ENCODE measurements around the gene KCNK1. TPM values are rescaled to one million over a fixed set of nuclear protein-coding genes. Genes with fewer than 3 reads are reported as not detected.

Gene KCNK1
- total RNA-seq, 3 donors from 2014 or later = 0.96 to 9.1 (median 5.2) TPM

DNA sequence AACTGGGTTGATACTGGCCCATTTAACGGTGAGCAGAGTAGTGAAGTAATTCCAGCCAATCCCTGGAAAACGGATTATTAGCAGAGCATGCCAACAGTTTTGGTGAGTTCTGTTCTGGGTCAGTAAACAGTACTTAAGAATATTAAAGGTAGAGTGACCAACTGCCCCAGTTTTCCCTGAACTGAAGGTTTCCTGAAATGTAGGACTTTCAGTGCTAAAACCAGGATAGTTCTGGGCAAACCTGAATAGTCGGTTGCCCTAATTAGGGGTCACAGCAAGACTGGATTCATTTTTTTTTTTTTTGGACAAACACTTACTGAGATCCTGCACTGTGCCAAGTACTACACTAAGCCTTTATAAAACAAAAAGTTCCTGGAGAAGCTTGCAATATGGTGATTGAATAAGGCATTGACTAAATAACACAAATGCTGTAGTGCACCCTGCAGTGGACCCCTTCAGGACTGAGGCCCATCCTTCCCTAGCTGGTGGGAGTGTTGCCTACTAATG lies 75.9 kb downstream of the KCNK1 start:
- H3K27ac ChIP-seq = no peak overlapping the region

DNA sequence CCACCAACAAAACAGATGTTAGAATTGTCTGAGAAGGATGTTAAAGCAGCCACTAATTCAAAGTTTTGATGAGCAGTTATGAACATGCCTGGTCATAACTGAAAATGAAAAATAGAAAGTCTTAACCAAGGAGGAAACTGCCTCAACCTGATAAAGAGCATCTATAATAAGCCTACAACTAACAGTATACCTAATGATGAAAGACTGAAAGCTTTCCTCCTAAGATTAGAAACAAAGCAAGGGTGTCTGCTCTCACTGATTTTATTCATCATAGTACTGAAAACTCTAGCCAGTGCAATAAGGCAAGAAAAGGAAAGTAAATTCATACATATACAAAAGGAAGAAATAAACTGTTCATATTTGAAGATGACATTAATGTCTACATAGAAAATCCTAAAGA lies 82.0 kb downstream of the KCNK1 start:
- Histone ChIP-seq H3K27me3 (no peaks in the 10 kb centered on the region), H3K9me3 (no peaks in the 10 kb centered on the region), H3K36me3 (no peaks in the 10 kb centered on the region), H3K4me1 (no peaks in the 10 kb centered on the region), H3K27ac (no peak overlapping the region), H3K4me3 (no peak overlapping the region)
- DNase-seq (ENCODE audit: low spot score in 2 of 2) = no peak
- no peak for TF ChIP-seq POLR2A (IDR thresholded peaks at IDR 0.05)
- no peak for TF ChIP-seq POLR2AphosphoS5 (IDR thresholded peaks at IDR 0.05)
- TF ChIP-seq, protein P1, sequence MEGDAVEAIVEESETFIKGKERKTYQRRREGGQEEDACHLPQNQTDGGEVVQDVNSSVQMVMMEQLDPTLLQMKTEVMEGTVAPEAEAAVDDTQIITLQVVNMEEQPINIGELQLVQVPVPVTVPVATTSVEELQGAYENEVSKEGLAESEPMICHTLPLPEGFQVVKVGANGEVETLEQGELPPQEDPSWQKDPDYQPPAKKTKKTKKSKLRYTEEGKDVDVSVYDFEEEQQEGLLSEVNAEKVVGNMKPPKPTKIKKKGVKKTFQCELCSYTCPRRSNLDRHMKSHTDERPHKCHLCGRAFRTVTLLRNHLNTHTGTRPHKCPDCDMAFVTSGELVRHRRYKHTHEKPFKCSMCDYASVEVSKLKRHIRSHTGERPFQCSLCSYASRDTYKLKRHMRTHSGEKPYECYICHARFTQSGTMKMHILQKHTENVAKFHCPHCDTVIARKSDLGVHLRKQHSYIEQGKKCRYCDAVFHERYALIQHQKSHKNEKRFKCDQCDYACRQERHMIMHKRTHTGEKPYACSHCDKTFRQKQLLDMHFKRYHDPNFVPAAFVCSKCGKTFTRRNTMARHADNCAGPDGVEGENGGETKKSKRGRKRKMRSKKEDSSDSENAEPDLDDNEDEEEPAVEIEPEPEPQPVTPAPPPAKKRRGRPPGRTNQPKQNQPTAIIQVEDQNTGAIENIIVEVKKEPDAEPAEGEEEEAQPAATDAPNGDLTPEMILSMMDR (IDR thresholded peaks at IDR 0.05) = no peak
- intact Hi-C loops (cut with DNase I; ENCODE audit: low total_unique reads) = no loop called here

More for the DNA sequence above, 75.9 kb downstream of the KCNK1 start:
- H3K4me1 ChIP-seq = no peaks in the 10 kb centered on the region
- no peaks in the 10 kb centered on the region for H3K27me3 ChIP-seq
- TF ChIP-seq, protein P1 (IDR thresholded peaks at IDR 0.05) = no peak
- TF ChIP-seq POLR2A (IDR thresholded peaks at IDR 0.05) (no peak), POLR2AphosphoS5 (IDR thresholded peaks at IDR 0.05) (no peak)
- no peaks in the 10 kb centered on the region for H3K36me3 ChIP-seq
- H3K4me3 ChIP-seq = no peak overlapping the region
- no peaks in the 10 kb centered on the region for H3K9me3 ChIP-seq
- intact Hi-C loops (cut with DNase I; ENCODE audit: low total_unique reads) = no loop called here
- no peak for DNase-seq (ENCODE audit: low spot score in 2 of 2)

DNA sequence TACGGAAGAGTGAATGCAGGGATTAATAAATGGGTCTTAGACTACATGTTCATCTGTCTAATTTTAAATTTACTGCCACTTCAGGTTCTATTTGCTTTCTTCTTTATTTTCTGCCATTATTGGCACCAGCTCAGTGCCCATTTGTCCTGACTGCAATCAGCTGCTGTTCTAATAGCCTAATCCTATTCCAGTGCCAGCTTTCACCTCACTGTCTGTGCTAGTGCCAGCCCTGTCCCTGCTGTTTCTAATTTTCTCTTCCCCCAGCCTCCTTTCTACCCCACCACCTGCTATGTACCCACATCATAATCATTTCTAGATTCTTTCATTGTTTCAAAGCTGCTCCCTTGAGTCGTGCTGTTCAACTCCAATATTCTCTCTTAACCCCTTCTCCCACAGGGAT lies 86.4 kb downstream of the KCNK1 start:
- H3K27me3 ChIP-seq = no peaks in the 10 kb centered on the region
- no peaks in the 10 kb centered on the region for H3K9me3 ChIP-seq
- no peak for DNase-seq (ENCODE audit: low spot score in 2 of 2)
- no peak overlapping the region for H3K4me3 ChIP-seq
- TF ChIP-seq POLR2A (IDR thresholded peaks at IDR 0.05) (no peak), POLR2AphosphoS5 (IDR thresholded peaks at IDR 0.05) (no peak)
- TF ChIP-seq, protein P1 (IDR thresholded peaks at IDR 0.05) = no peak
- H3K27ac ChIP-seq = no peak overlapping the region
- H3K4me1 ChIP-seq = no peaks in the 10 kb centered on the region
- no peaks in the 10 kb centered on the region for H3K36me3 ChIP-seq
- intact Hi-C loops (cut with DNase I; ENCODE audit: low total_unique reads) = no loop called here

DNA sequence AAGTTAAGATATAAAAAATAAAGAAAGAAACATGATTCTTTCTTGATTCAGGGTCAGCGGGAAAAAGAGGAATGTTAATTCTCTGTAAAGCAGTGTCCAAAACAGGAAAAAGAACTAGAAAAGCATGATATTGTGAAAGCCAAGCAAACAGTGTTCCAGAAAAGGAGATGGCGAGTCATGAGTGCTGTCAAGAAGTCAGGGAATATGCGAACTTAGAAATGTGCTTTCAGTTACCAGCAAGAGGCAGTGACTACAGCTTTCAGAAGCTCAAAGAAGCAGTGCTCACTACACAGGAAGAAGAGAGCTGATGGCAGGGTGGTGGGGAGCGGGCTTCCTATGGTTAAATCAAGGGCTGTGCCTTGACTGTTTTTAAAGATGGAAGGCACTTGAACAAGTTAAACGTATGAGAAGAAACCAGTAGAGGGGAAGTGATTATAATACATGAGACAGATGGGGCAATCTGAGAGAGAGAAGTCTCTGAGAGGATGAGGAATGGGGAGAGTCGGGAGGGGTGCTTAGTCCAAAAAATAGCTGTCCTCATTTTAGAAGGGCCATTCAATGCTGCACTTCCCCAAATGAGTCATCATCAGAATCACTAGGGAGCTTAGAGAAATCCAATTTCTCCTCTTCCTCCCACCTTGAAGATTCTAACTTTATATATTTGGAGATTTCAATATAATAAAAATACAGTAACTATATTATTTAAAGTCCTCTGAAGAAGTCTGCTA lies 90.4 kb downstream of the KCNK1 start:
- intact Hi-C loops (cut with DNase I; ENCODE audit: low total_unique reads) = no loop called here
- H3K4me1 ChIP-seq = no peaks in the 10 kb centered on the region
- H3K27me3 ChIP-seq = no peaks in the 10 kb centered on the region
- DNase-seq (ENCODE audit: low spot score in 2 of 2) = no peak
- no peak overlapping the region for H3K4me3 ChIP-seq
- TF ChIP-seq POLR2AphosphoS5 (IDR thresholded peaks at IDR 0.05) (no peak), POLR2A (IDR thresholded peaks at IDR 0.05) (no peak)
- TF ChIP-seq, protein P1 (IDR thresholded peaks at IDR 0.05) = no peak
- H3K36me3 ChIP-seq = no peaks in the 10 kb centered on the region
- H3K9me3 ChIP-seq = no peaks in the 10 kb centered on the region
- no peak overlapping the region for H3K27ac ChIP-seq

DNA sequence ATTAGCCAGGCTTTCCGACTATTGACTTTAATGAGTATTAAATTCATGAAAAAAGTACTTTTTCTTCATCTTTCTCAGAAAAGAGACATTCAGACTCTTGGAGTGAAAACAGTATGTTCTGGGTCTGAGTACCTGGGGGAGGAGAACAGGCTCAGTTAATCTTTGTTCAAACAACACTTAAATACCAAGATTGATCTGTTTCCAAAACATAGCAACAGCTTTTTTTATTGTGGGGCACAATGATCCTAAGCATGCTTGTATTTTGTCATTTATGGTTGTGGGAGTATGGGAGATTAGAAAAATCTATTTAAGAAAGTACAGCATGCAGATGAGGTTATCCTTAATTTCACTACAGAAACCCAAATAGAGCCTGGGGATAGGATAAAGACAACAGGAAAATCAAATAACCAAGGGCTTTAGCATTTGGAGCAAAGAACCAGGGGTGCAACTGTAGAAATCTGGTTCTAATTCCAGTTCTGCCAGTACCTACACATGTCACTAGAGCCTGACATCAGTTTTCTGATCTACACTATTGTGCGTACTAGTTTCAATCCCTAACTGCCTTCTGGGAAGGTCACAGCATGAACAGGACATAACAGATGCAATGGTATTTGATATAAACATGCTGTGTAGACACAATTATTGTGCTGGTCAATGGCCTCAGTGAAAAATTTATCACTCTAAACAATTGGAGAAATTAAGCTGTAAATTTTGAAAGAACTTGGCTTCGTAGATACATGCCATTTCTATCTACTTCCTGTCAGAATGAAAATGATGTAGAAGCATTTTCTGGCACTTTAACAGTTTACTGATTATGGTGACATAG lies 91.2 kb downstream of the KCNK1 start:
- DNase-seq (ENCODE audit: low spot score in 2 of 2) = no peak
- intact Hi-C loops (cut with DNase I; ENCODE audit: low total_unique reads) = no loop called here
- Histone ChIP-seq H3K4me1 (no peaks in the 10 kb centered on the region), H3K9me3 (no peaks in the 10 kb centered on the region), H3K4me3 (no peak overlapping the region), H3K27ac (no peak overlapping the region), H3K27me3 (no peaks in the 10 kb centered on the region), H3K36me3 (no peaks in the 10 kb centered on the region)
- TF ChIP-seq, protein P1 (IDR thresholded peaks at IDR 0.05) = no peak
- TF ChIP-seq POLR2AphosphoS5 (IDR thresholded peaks at IDR 0.05) = no peak
- TF ChIP-seq POLR2A (IDR thresholded peaks at IDR 0.05) = no peak
